Measurements from ENCODE around the gene NXPH3.

The NXPH3 gene

DNA sequence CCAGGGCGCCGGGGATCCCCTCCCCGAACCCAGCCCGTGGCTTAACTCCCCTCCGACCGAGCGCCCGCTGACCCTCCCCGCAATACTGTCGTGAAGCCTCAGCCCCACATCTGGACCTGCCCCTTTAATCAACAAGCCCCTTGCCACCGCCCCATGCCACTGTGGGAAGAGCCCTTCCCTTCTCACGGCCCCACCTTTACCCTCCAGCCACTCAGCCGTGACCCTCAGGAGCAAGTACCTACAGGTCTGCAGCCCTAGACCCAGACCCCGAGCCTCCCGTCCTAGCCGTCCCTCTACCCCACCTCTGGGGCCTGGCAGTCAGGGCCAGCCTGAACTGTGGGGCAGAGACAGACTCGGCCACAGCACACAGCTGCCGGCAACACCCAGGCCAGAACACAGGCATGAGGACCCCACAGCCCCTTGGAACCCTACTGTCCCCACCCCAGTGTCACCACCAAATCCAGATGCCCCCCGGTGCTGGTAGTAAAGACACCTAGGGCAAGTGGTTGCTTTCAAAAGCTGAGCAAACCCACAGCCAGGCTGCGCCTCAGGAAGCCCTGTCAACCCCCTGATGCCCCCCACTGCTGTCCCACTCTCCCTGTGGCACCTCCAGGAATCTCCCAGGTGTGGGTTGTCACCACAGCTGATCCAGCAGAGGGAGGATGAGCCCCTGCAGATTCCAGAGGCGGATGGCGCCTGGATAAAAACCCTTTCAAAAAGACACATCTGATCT, 1.4 kb downstream of the NXPH3 start:
- no peak for DNase-seq

DNA sequence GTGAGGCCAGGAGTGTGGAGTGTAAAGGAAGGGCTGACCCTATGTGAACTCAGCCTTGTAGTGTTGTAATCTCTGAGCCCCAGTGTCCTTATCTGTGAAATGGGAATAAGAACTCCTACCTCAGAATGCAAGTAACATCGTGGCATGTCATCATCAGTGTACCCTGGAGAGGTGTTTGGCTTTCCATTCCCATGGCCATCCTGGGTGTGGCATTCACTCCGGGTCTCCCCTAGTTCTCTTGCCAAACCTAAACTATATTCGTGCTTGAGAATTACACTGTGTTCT, 1.9 kb downstream of the NXPH3 start:
- DNase-seq: no peak

DNA sequence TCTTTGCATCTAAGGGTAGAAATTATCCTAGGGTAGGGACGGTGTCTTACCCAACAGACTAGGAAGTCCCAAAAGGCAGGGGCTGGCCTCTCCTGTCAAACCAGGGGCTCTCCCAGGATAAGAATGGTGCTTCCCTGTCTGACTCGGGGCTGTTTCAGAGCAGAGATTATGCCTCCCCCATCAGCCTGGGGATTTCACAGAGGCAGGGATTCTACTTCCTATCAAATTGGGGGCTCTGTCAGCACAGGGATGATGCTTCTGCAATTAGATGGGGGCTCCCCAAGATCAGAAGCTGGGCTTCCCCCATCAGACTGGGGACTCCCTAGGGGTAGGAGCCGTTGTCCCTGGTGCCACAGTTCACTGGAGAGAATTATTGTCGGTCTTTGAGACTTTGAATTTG, 2.3 kb downstream of the NXPH3 start:
- no peak for DNase-seq

DNA sequence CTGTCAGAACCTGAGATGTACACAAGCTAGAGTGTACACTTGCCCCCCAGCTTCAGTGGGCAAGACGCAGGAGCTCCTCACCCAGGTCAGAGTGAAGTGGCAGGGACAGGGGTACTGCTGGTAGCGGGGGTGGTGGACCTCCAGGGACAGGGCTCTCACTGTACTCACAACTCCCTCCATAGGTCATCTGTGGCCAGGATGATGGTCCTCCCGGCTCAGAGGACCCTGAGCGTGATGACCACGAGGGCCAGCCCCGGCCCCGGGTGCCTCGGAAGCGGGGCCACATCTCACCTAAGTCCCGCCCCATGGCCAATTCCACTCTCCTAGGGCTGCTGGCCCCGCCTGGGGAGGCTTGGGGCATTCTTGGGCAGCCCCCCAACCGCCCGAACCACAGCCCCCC, 2.7 kb downstream of the NXPH3 start:
- no peak for DNase-seq

DNA sequence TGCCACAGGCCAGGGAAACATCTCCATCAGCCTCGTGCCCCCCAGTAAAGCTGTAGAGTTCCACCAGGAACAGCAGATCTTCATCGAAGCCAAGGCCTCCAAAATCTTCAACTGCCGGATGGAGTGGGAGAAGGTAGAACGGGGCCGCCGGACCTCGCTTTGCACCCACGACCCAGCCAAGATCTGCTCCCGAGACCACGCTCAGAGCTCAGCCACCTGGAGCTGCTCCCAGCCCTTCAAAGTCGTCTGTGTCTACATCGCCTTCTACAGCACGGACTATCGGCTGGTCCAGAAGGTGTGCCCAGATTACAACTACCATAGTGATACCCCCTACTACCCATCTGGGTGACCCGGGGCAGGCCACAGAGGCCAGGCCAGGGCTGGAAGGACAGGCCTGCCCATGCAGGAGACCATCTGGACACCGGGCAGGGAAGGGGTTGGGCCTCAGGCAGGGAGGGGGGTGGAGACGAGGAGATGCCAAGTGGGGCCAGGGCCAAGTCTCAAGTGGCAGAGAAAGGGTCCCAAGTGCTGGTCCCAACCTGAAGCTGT, 3.4 kb downstream of the NXPH3 start:
- no peak for DNase-seq

DNA sequence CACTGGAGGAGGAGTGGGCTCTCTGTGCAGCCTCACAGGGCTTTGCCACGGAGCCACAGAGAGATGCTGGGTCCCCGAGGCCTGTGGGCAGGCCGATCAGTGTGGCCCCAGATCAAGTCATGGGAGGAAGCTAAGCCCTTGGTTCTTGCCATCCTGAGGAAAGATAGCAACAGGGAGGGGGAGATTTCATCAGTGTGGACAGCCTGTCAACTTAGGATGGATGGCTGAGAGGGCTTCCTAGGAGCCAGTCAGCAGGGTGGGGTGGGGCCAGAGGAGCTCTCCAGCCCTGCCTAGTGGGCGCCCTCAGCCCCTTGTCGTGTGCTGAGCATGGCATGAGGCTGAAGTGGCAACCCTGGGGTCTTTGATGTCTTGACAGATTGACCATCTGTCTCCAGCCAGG, 3.9 kb downstream of the NXPH3 start:
- no peak for DNase-seq

DNA sequence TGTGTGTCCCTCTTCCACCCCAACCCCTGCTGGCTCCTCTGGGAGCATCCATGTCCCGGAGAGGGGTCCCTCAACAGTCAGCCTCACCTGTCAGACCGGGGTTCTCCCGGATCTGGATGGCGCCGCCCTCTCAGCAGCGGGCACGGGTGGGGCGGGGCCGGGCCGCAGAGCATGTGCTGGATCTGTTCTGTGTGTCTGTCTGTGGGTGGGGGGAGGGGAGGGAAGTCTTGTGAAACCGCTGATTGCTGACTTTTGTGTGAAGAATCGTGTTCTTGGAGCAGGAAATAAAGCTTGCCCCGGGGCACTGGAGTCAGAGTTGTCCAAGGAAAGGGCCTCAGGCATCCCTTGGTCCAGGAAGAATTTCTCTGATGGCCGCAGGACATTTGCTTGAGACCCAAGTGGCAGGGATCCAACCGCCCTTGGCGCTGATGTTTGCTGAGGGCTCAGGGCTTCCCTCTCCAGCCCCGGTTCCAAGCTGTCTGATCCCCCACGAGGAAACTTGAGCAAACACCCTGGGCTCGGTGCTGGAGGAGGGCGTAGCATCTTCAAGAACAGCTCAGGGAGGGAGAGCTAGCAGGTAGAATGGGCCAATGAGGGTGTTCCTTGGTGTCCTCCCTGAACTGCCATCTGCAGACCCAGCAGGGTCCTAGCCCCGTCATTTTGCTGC, 4.5 kb downstream of the NXPH3 start:
- DNase-seq: no peak

DNA sequence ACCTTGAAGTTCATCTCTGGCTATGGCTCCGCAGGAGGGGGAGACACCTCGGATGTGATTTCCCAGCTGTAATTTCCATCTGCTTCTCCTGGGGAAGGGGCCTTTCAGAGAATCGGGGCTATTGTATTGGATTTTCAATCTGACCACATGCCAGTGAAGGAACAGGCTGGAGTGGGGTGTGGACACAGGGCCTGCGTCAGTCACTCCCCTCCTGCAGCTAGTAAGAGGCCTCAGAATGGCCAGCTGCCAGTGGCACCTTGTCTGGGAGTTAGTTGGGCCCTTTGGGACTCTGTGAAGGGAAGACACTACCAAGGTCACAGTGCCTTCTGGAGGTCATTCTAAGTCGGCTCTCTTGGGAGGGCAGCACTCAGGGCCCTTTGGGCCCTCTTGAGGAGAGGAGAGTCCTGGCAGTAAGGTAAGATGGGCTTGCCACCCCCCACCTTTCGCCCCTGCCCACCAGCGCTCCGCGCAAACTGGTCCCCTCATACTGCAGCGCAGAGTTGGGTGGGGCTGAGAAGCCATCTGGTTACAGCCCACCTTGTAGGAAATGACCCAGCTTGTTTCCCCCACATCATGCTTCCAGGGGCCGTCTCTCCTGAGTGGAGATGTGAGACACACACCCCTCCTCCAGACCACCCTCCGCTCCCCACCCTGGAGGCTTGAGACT, 5.4 kb downstream of the NXPH3 start:
- no peak for DNase-seq

DNA sequence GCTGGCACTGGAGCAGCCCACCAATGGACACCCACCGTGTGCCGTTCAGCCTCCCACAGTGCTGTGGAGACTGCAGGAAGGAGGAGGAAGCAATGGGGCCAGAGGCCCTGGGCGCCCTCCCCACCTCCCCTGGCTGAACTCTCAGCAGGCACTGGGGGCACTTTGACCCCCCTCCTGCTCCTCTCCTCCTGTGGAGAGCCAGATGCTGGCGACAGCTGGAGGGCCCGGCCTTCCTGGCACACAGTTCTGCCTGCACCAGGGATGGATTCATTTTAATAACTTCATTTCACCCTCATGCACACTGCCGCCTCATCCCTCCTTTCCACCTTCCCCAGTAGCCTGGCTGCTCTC, 6.0 kb downstream of the NXPH3 start:
- DNase-seq: no peak

DNA sequence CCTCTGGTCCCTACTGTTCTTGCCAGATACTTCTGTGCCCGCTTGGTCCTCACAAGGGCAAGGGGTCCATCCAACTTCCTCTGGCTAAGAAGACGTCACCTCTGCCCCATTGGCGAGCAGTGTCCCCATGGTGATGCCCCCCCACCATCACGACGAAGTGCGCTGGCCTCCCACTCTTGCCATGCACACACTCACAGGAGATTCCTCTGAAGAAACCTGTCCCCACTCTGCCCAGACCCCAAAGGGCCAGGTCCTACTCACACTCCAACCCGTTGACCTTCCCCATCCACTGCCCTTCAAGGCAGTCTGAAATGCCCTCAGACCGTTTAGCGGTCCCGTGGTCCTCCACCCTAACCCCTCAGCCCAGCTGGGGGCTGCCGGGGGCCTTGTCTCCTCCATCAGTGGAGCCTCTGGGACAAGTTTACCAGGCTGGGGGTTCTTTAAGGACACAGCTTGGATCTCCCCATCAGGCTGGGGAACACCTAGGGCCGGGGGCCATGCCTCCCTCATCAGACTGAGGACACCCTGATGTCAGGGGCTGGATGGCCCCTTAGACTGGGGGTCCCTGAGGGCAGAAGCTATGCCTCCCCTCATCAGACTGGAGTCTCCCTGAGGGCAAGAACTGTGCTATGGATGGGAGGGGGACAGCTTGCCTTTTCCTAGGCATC, 6.5 kb downstream of the NXPH3 start:
- no peak for DNase-seq

DNA sequence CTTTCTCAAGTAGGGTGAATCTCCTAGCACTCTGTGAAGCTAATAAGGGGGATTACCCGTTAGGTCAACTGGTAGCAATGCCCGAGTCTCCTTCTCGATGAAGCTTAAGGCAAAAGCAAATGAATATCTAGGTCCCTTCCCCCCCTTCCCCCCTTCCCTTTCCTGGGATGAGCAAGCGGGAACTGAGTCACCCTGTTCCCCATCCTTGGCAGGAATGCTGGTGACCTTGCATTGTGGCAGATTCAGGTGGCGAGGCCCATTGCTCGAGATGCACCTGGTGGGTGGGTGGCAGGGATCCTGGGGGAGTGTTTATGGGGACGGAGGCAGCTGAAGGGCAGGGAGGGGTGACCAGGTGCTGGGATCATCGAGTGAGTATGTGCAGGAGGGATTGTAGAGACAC, 7.1 kb downstream of the NXPH3 start:
- DNase-seq: no peak

DNA sequence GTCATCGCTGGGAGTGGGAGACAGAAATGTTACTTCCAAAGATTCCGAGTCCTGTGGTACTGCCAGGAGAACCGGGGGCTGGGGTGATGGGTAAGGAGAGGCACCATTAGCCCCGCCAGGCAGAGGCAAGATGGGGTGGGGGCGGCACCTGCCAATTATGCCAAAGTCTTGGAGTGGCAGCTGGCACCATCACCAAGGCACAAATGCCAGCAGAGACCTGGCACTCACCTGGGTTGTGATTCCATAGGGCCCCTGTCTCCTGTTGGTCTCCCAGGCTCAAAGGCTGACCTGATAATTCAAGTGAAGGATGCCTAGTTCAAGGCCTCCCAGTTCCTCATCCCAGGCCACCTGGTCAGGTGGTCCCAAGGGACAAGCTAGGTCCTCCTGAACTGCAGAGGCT, 7.6 kb downstream of the NXPH3 start:
- no peak for DNase-seq

DNA sequence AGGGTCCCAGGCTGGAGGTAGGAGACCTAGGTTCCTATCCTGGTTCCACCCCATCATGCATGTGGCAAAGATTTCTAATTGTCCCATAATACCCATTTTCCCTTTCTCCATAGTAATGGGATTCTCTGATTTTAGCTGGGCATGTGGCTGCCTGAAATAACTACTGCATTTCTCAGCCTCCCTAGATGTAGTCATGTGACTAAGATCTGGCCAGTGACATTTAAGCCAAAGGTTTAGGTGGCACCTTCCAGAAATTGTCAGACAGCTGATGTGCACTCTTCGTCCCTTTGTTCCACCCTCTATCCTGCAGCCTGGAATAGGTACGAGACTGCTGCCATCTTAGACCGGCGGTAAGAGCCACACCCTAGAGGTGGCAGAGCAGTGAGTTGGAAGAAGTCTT, 8.2 kb downstream of the NXPH3 start:
- DNase-seq: no peak

DNA sequence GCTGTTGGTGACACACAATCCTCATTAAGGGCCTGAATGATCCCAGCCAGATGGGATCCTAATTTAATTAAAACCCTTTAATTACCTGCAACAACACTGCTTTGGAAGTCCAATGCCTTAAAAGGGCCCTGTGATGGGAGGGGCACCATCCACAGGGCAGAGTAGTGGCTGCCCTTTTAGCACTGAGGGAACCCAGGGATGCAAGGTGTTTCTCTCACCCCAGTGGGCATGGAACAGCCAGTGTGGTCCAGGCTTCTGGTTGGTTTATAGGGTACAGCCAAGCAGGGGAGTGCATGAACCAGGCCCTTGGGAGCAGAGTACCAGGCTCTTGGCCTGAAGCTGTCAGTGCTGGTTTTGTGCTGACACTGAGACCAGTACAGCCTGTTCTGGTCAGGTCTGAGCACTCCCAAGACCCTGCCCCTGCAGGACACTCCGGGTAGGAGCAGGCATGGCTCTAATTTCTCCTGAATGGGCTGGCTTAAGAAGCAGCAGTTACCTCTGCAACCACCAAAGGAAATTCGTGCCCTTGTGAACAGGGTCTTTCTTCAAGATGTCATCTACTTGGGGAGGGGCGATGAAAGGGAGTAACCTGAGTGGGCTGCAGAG, 9.9 kb downstream of the NXPH3 start:
- no peak for DNase-seq

DNA sequence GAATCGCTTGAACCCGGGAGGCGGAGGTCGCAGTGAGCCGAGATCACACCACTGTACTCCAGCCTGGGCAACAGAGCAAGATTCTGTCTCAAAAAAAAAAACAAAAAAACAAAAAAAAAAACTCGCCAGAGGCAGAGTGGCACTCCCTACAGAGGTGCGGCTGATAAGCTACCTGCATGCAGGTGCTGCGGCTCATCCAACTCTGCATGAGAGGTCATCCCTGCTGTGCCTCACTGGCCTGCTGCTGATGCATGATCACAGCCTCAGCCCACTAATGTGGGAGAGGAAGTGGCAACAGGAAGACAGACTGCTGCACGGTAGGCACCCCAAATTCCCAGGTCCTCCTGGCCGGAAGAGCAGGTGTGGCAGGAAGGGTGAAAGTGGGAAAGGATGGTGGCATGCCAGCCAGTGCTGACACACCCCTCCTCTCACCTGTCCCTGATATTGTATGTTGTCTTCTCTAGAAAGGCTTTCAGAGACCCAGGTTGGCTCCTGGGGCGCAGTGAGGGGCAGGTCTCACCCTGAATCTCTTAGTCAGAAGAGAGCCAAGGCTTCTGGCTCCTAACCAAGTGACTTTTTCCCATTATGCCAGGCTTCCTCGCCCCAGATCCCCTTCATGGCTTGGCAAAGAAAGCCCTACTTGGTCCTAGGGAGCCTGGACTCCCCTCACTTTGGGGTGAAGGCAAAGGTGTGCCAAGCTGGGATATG, 11.8 kb downstream of the NXPH3 start:
- DNase-seq: no peak

DNA sequence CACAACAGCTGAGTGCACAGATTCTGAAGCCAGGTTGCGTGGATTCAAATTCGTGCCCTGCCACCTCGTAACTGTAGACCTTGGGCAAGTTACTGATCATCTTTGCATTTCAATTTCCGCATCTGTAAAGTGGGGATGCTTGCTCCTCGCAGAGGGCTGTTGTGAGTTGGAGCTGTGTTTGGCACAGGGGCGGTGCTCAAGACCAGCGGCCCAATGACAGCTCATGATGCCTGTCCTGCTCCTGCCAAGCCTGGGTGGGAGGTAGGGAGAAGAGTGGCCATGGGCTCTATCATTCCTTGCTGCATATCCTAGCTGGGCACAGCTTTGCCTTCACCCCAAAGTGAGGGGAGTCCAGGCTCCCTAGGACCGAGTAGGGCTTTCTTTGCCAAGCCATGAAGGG, 12.6 kb downstream of the NXPH3 start:
- DNase-seq: no peak

DNA sequence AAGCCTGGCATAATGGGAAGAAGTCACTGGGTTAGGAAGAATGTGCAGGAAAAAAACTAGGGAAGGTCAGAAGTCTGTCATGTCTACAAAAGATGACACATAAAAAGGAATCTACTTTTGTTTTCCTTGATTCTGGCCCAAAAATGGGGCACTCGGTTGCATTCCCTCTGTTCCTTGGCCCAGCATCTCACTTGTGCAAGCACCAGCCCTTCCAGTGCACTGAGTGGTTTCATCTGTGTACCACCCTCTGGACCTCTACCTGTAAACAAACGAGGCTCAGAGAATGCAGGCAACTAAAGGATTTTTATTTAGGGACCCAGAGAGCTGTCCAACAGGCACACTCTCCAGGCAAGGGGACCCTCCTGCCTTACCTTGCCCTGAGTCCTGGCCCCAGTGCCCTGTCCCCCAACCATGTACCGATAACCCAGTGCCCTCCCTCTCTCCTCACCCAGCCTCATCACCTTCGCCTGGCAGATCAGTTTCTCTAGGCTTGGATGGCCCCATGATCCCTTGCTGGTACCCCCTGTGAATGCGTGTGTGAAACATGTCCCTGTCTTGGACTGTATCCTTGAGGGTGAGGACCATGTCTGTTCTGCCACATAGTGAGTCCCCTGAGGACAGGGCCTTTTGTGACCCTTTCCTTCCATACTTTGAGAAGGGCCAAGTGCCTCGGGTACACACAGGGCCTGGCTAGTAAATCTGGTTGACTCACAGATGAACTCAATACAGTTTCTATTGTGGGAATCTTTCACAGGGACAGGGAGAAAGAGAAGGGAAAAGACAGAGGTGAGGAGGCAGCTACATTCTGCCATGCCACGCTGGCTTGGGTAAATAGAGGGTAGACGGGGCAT, 13.3 kb downstream of the NXPH3 start:
- DNase-seq: no peak

DNA sequence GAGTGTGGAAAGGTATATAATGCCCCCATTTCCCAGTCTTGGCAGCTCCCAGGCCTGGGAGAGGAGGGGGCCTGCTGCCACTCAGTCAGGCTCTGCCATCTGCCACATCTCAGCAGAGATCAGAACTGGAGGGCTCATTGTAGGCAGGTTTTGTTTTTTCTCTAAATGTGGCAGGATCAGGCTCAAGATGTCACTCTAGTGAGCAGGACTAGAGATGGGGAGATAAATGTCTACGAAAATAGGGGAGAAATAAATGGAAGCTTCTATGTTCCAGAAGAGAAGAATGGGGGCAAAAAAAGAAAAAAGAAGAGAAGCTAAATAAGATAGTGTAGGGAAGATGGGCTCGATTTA, 13.9 kb downstream of the NXPH3 start:
- DNase-seq: no peak

DNA sequence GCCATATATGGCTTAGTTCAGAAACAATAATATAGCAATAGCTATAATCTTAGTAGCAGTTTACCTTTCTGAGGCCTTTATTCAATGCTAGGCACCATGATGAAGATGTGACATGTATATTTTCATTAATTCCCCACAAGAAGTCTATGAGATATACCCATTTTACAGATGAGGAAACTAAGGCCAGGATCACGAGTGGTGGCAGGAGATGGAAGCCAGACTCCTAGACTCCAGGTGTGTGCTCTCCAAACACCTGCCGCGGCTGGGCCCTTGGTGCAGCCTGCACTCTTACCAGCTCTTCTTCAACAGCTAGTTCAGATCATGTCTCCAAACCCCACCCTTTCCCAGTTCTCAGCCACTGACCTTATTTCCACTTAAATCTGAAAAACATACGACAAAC, 15.2 kb downstream of the NXPH3 start:
- DNase-seq: no peak

DNA sequence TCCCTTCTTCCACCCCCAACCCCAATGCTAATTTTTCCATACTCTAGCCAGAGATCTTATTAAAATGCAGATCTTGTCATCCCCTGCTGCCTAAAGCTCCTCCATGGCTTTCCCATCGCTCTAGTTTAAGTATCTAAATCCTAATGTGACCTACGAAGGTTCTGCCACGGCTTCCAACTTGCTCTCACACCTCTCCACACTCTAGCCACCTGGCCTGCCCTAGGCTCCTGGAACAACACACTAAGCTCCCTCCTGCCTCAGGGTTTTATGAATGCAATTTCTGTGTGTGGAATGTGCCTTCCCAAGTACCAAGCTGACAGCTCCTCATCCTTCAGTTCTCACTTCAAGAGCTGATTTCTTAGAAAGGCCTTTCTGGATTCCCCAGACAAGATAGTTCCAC, 16.6 kb downstream of the NXPH3 start:
- no peak for DNase-seq

DNA sequence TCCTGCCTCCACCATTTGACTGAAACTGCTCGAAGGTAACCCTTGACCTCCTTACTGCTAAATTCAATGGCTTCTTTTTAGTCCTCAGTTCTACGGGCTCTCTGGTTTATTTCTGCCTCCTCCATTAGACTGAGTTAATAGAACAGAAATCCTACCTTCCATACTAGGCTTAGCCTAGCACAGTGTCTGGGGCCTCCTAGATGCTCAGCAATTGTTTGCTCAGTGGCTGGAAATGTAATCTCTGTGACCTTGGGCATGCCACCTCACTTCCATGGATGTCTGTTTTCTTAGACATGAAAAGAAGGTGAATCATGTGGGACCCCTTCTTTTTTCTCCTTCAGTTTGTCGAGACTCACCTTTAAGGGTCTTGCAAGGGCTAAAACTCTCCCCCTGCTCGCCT, 19.7 kb downstream of the NXPH3 start:
- no peak for DNase-seq

DNA sequence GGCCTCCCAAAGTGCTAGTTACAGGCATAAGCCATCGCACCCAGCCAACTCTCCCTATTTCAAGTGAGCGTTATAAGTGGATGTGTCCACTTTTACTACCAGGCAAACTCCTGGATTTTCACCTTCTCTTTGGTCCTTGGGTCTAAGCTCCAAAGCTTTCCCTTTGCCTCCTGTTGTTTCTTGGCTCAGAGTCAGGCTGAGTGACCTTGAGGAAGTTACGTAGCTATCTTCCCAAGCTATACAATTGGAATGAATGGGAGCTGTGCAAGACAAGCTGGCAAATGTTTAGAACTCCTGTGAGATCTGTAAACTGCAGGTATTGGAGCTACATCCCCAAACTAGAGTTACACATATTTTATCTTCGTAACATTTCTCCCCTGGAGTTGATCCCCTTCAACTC, 20.3 kb downstream of the NXPH3 start:
- no peak for DNase-seq
